Urinary bladder (tissue), 4 donors: ENCODE data around the gene RAPSN. TPM values are rescaled to one million over a fixed set of nuclear protein-coding genes. Genes with fewer than 3 reads are reported as not detected.

Experiments used
- DNase-seq: peaks from one replicate; pipeline ENCODE4 v3.0.0-alpha.2; 2015; ENCODE audit errors: extremely low spot score
- H3K27ac ChIP-seq: one replicate; pipeline ENCODE4 v1.5.1; 2013; ENCODE audit warnings: low read depth, mild to moderate bottlenecking, moderate library complexity
- H3K36me3 ChIP-seq: one replicate; pipeline ENCODE4 v1.6.1; 2013; ENCODE audit warnings: mild to moderate bottlenecking, moderate library complexity; ENCODE audit not compliant: insufficient read depth
- H3K4me1 ChIP-seq: one replicate; pipeline ENCODE4 v1.6.1; 2013; ENCODE audit warnings: mild to moderate bottlenecking, moderate library complexity; ENCODE audit not compliant: insufficient read depth
- H3K4me3 ChIP-seq: one replicate; pipeline ENCODE4 v1.5.1; 2013; ENCODE audit warnings: low read depth, low read length
- WGBS: extraction: QIAGEN DNeasy Blood & Tissue Kit; methylation state at CpG from one replicate; pipeline ENCODE4 v1.1.7; 2013; 5-methylcytosine and 5-hydroxymethylcytosine counted together
- polyA plus RNA-seq: library from polyadenylated mRNA; stranded (reverse); fragments of 200-250 nt; gene quantifications from one replicate; pipeline ENCODE4 v1.2.3, GENCODE V29; 2013
- total RNA-seq: library from RNA; depleted of rRNA; stranded (reverse); fragments of >200 nt; gene quantifications from one replicate; pipeline ENCODE4 v1.2.3, GENCODE V29; 2014
- donor health status: healthy with polysubstance abuse.
- donor health status: healthy.

RAPSN gene
- 3.0 TPM for total RNA-seq
- 0.05 TPM for polyA plus RNA-seq

DNA sequence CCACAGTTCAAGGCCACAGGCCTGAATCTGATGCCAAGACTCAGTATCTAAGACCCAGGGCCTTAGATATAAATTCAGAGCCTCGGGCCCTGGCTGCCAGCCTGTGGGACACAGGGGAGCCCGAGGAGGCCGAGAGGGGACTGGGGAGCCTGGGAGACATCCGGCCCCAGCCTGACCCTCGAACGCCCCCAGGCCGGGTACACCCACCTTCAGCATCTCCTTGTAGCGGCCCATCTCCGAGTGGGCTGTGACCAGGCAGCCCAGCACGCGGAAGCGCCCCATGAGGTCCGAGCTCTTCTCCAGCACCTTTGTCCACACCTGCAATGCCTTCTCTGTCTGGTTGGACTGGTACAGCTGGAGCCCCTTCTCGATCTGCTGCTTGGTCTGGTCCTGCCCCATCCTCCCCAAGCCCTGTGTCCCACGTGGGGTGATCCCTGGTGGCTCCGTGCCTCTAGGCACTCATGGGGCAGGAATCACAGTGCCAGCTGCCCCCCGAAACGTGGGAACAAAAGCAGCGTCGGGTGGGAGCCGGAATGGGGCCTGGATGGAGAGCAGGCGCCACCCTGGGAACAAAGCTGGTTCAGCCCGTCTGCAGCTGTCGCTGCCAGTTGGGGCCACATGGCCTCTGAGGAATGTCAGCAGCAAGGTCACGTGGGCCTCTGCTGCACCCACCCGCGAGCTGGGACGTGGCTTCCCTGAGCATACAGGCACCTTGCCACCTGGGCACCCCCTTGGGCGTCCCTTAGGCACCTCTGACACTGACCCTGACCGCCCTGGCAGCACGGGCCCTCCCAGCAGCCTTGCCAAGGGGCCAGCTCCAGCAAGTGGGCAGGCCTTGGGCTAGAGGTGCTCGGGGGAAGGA, at the start of gene RAPSN:
Gene RAPSN (minus strand): TSS at position 571 of the 862 bp plus-strand sequence. CDS start 172 bp downstream, at position 399.
- Histone ChIP-seq H3K27ac (no peak within 1 kb of the TSS), H3K4me1 (no peaks in the 10 kb centered on the region), H3K36me3 (no peaks in the 10 kb centered on the region), H3K4me3 (no peak within 1 kb of the TSS)
- DNase-seq, result no peak
- 80% methylated on average over 32 of the region's 32 CpGs for WGBS

- whole genome bisulfite sequencing, result 96% methylated on average over 3 of the region's 3 CpGs
- Histone ChIP-seq H3K4me3 (no peak overlapping the region), H3K4me1 (no peaks in the 10 kb centered on the region), H3K36me3 (peaks cover 4% of the 10 kb centered on the region), H3K27ac (no peak overlapping the region)
- DNase-seq, result no peak
Measured at GRCh38 chr11:47498149-47498548, 49.2 kb upstream of the RAPSN start.

DNA sequence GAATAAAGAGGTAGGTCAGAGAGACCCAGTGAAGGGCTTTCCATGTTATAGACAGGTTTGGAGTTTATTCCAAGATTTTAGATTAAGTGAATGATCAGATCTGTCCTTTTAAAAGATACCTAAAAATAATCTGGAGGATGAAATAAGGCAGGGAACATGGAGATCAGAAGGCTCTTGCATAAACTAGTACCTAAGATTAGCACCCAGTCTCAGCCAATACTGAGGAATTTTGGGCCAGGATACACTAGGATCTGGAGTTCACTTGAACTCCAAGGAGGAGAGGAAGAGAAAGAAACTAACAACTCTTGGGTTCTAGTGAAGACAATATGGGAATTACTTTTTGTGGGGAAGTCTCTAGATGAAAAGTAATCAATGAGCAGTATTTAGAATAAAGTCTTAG, 47.9 kb upstream of the RAPSN start:
- no peak for DNase-seq
- no peak overlapping the region for H3K4me3 ChIP-seq
- no peak overlapping the region for H3K27ac ChIP-seq
- H3K4me1 ChIP-seq, result no peaks in the 10 kb centered on the region
- peaks cover 4% of the 10 kb centered on the region for H3K36me3 ChIP-seq

- 70% methylated on average over 1 of the region's 1 CpG for WGBS
- H3K36me3 ChIP-seq, result peaks cover 4% of the 10 kb centered on the region
- no peaks in the 10 kb centered on the region for H3K4me1 ChIP-seq
- no peak overlapping the region for H3K27ac ChIP-seq
- no peak overlapping the region for H3K4me3 ChIP-seq
- DNase-seq, result no peak
Measured at GRCh38 chr11:47495856-47496217, 46.9 kb upstream of the RAPSN start.

GRCh38 chr11:47495011-47495855, 46.3 kb upstream of the RAPSN start:
- peaks cover 4% of the 10 kb centered on the region for H3K36me3 ChIP-seq
- H3K4me1 ChIP-seq, result no peaks in the 10 kb centered on the region
- H3K4me3 ChIP-seq, result no peak overlapping the region
- 53% methylated on average over 4 of the region's 4 CpGs for WGBS
- DNase-seq, result no peak
- H3K27ac ChIP-seq, result peak overlapping the region; percentile 5

DNA sequence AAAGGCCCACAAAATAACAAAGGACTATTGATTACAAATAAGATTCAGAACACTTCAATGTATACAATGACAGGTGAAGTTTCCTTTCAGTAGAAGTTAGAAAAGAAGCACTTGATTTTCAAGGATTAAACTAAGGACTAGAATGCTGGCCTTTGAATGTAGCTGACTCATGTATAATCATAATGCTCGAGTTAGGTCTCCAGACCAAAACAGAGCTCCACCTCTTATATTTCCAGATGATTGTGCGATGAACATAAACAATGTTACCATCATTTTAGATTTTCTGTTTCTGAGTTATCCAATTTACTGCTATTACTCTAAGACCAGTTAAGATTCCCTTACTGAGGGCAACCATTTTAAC, 40.4 kb upstream of the RAPSN start:
- H3K36me3 ChIP-seq, result peaks cover 6% of the 10 kb centered on the region
- H3K4me3 ChIP-seq, result no peak overlapping the region
- WGBS, result 55% methylated on average over 2 of the region's 2 CpGs
- H3K27ac ChIP-seq, result no peak overlapping the region
- H3K4me1 ChIP-seq, result no peaks in the 10 kb centered on the region
- DNase-seq, result no peak

GRCh38 chr11:47488674-47489394, 39.9 kb upstream of the RAPSN start:
- no peak overlapping the region for H3K27ac ChIP-seq
- 53% methylated on average over 6 of the region's 6 CpGs for WGBS
- peaks cover 6% of the 10 kb centered on the region for H3K36me3 ChIP-seq
- DNase-seq, result no peak
- no peaks in the 10 kb centered on the region for H3K4me1 ChIP-seq
- no peak overlapping the region for H3K4me3 ChIP-seq

- no peak overlapping the region for H3K4me3 ChIP-seq
- WGBS, result 62% methylated on average over 3 of the region's 3 CpGs
- H3K36me3 ChIP-seq, result peaks cover 6% of the 10 kb centered on the region
- H3K27ac ChIP-seq, result peak overlapping the region; percentile 1
- DNase-seq, result no peak
- H3K4me1 ChIP-seq, result no peaks in the 10 kb centered on the region
Measured at GRCh38 chr11:47488111-47488510, 39.2 kb upstream of the RAPSN start.

GRCh38 chr11:47487421-47487820, 38.5 kb upstream of the RAPSN start:
- Histone ChIP-seq H3K36me3 (peaks cover 6% of the 10 kb centered on the region), H3K4me3 (no peak overlapping the region), H3K27ac (no peak overlapping the region), H3K4me1 (no peaks in the 10 kb centered on the region)
- WGBS, result 89% methylated on average over 2 of the region's 2 CpGs
- no peak for DNase-seq

DNA sequence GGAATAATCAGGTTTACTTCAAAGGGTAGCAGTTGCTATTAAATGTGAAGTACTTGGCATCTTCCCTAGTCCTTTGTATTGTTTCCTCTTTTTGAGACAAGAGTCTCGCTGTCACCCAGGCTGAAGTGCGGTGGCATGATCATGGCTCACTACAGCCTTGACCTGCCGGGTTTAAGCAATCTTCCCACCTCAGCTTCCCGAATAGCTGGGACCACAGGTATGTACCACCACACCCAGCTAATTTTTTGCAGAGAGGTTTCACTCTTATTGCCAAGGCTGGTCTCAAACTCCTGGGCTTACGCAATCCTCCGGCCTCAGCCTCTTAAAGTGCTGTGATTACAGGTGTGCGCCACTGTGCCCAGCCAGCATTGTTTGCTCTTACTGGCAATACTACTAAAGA, 36.2 kb upstream of the RAPSN start:
- WGBS, result 92% methylated on average over 7 of the region's 7 CpGs
- Histone ChIP-seq H3K36me3 (peaks cover 6% of the 10 kb centered on the region), H3K27ac (no peak overlapping the region), H3K4me3 (no peak overlapping the region), H3K4me1 (no peaks in the 10 kb centered on the region)
- no peak for DNase-seq

- Histone ChIP-seq H3K4me3 (no peak overlapping the region), H3K36me3 (peaks cover 6% of the 10 kb centered on the region), H3K4me1 (no peaks in the 10 kb centered on the region), H3K27ac (no peak overlapping the region)
- DNase-seq, result no peak
- WGBS, result 80% methylated on average over 1 of the region's 1 CpG
Measured at GRCh38 chr11:47483457-47483856, 34.5 kb upstream of the RAPSN start.

GRCh38 chr11:47480762-47481161, 31.8 kb upstream of the RAPSN start:
- 96% methylated on average over 6 of the region's 6 CpGs for WGBS
- Histone ChIP-seq H3K36me3 (no peaks in the 10 kb centered on the region), H3K27ac (no peak overlapping the region)

GRCh38 chr11:47478651-47479329, 29.9 kb upstream of the RAPSN start:
- no peak for DNase-seq
- Histone ChIP-seq H3K4me1 (no peaks in the 10 kb centered on the region), H3K36me3 (peaks cover 2% of the 10 kb centered on the region), H3K27ac (no peak overlapping the region), H3K4me3 (no peak overlapping the region)
- 82% methylated on average over 5 of the region's 5 CpGs for WGBS

More at GRCh38 chr11:47480762-47481161, 31.8 kb upstream of the RAPSN start:
- DNase-seq, result no peak
- Histone ChIP-seq H3K4me1 (no peaks in the 10 kb centered on the region), H3K4me3 (no peak overlapping the region)
